ENCODE data around the gene ADAMTS4. TPM values are rescaled to one million over a fixed set of nuclear protein-coding genes. Genes with fewer than 3 reads are reported as not detected.

Gene ADAMTS4
- total and polyA plus RNA-seq, 2 experiments from 2014 or later = 7.2 to 9.8 TPM

- in situ Hi-C loops (cut with MboI) = no loop called here
These were observed 61.0 kb downstream of the ADAMTS4 start for GRCh38 chr1:161137881-161138280.

More at GRCh38 chr1:161137881-161138280, 61.0 kb downstream of the ADAMTS4 start:
- H3K4me1 ChIP-seq (ENCODE audit: insufficient read depth) = peaks cover 11% of the 10 kb centered on the region; the same call in 1 of the 2 replicates
- H4K20me1 ChIP-seq (ENCODE audit: insufficient read depth) = no peaks in the 10 kb centered on the region
- peaks cover 25% of the 10 kb centered on the region for H3F3A ChIP-seq (ENCODE audit: insufficient read depth)
- H3K27ac ChIP-seq = no peak overlapping the region
- H3K9me3 ChIP-seq (ENCODE audit: low read depth) = no peaks in the 10 kb centered on the region
- 92 to 95% methylated on average over 3 of the region's 3 CpGs for WGBS, 2 experiments (ENCODE audit: low coverage in 1 of 2, low lambda C conversion rate in 2 of 2, missing lambda C conversion rate in 2 of 2)
- H3K9me2 ChIP-seq (ENCODE audit: insufficient read depth) = no peaks in the 10 kb centered on the region
- no peak for DNase-seq
- no peak overlapping the region for H3K9ac ChIP-seq
- H3K27me3 ChIP-seq (replicated peaks; ENCODE audit: insufficient read depth) = no peaks in the 10 kb centered on the region
- no peak overlapping the region for H3K4me2 ChIP-seq (ENCODE audit: unreplicated experiment)
- TF ChIP-seq EZH2 (IDR thresholded peaks at IDR 0.05; ENCODE audit: insufficient read depth, poor library complexity, severe bottlenecking) = no peak
- no peak for TF ChIP-seq EZH2phosphoT487 (IDR thresholded peaks at IDR 0.05; ENCODE audit: insufficient read depth, low read depth)
- H3K36me3 ChIP-seq (ENCODE audit: low read depth) = no peaks in the 10 kb centered on the region
- peaks cover 45% of the 10 kb centered on the region for H3K79me2 ChIP-seq (ENCODE audit: insufficient read depth)
- no peak overlapping the region for H2AFZ ChIP-seq
- H3K4me3 ChIP-seq = no peak overlapping the region

Small RNAs within 50 kb of the gene (microRNA-seq; reads per million reads assigned to microRNA genes)
- not detected for gene MIR5187 (ENCODE audit: borderline number of aligned reads)

Small RNAs within 50 kb of the gene (small RNA-seq; reads per million reads assigned to genes)
- gene RF01225 (ENCODE audit: low read depth, low replicate concordance) = not detected

Other genes starting within 250 kb of the ADAMTS4 start
- gene ITLN2, start 244.2 kb downstream of the ADAMTS4 start, total RNA-seq (2014; rRNA removed; shearing (Covaris generic)) = not detected in 2 replicates
- gene ITLN2, start 244.2 kb downstream of the ADAMTS4 start, polyA plus RNA-seq (2016; fragmentation: Nextera tagmentation; extraction: Ambion mirVana) = not detected in 2 replicates
- gene F11R, start 177.9 kb downstream of the ADAMTS4 start, total RNA-seq (2014; rRNA removed; shearing (Covaris generic)) = 0.76 and 1.5 TPM in 2 replicates
- gene F11R, start 177.9 kb downstream of the ADAMTS4 start, polyA plus RNA-seq (2016; fragmentation: Nextera tagmentation; extraction: Ambion mirVana) = 0.52 and 0.53 TPM in 2 replicates
- gene TSTD1, start 160.1 kb downstream of the ADAMTS4 start, total RNA-seq (2014; rRNA removed; shearing (Covaris generic)) = not detected in 2 replicates
- gene TSTD1, start 160.1 kb downstream of the ADAMTS4 start, polyA plus RNA-seq (2016; fragmentation: Nextera tagmentation; extraction: Ambion mirVana) = not detected in 2 replicates
- gene USF1, start 153.1 kb downstream of the ADAMTS4 start, total RNA-seq (2014; rRNA removed; shearing (Covaris generic)) = 53.2 and 68.4 TPM in 2 replicates
- 12.2 and 17.1 TPM in 2 replicates for gene USF1, start 153.1 kb downstream of the ADAMTS4 start, polyA plus RNA-seq (2016; fragmentation: Nextera tagmentation; extraction: Ambion mirVana)
- gene ARHGAP30, start 129.2 kb downstream of the ADAMTS4 start, total RNA-seq (2014; rRNA removed; shearing (Covaris generic)) = not detected in 2 replicates
- gene ARHGAP30, start 129.2 kb downstream of the ADAMTS4 start, polyA plus RNA-seq (2016; fragmentation: Nextera tagmentation; extraction: Ambion mirVana) = 0.21 and 0.29 TPM in 2 replicates
- 0.54 TPM in 1 of 2 replicates, not detected in the other for gene NECTIN4, start 109.5 kb downstream of the ADAMTS4 start, total RNA-seq (2014; rRNA removed; shearing (Covaris generic))
- gene NECTIN4, start 109.5 kb downstream of the ADAMTS4 start, polyA plus RNA-seq (2016; fragmentation: Nextera tagmentation; extraction: Ambion mirVana) = 0.40 and 0.54 TPM in 2 replicates
- 3.7 and 5.6 TPM in 2 replicates for gene KLHDC9, start 100.7 kb downstream of the ADAMTS4 start, total RNA-seq (2014; rRNA removed; shearing (Covaris generic))
- 3.2 and 3.3 TPM in 2 replicates for gene KLHDC9, start 100.7 kb downstream of the ADAMTS4 start, polyA plus RNA-seq (2016; fragmentation: Nextera tagmentation; extraction: Ambion mirVana)
- 32.4 and 35.9 TPM in 2 replicates for gene PFDN2, start 81.0 kb downstream of the ADAMTS4 start, total RNA-seq (2014; rRNA removed; shearing (Covaris generic))
- gene PFDN2, start 81.0 kb downstream of the ADAMTS4 start, polyA plus RNA-seq (2016; fragmentation: Nextera tagmentation; extraction: Ambion mirVana) = 121 and 125 TPM in 2 replicates
- gene NIT1, start 80.9 kb downstream of the ADAMTS4 start, total RNA-seq (2014; rRNA removed; shearing (Covaris generic)) = 16.6 and 24.3 TPM in 2 replicates
- gene NIT1, start 80.9 kb downstream of the ADAMTS4 start, polyA plus RNA-seq (2016; fragmentation: Nextera tagmentation; extraction: Ambion mirVana) = 30.4 and 30.9 TPM in 2 replicates
- gene DEDD, start 66.4 kb downstream of the ADAMTS4 start, total RNA-seq (2014; rRNA removed; shearing (Covaris generic)) = 30.4 and 36.7 TPM in 2 replicates
- 37.8 and 38.4 TPM in 2 replicates for gene DEDD, start 66.4 kb downstream of the ADAMTS4 start, polyA plus RNA-seq (2016; fragmentation: Nextera tagmentation; extraction: Ambion mirVana)
- gene UFC1, start 45.1 kb downstream of the ADAMTS4 start, total RNA-seq (2014; rRNA removed; shearing (Covaris generic)) = 42.6 and 86.2 TPM in 2 replicates
- 89.5 and 89.6 TPM in 2 replicates for gene UFC1, start 45.1 kb downstream of the ADAMTS4 start, polyA plus RNA-seq (2016; fragmentation: Nextera tagmentation; extraction: Ambion mirVana)
- 6.3 and 10.5 TPM in 2 replicates for gene USP21, start 39.6 kb downstream of the ADAMTS4 start, total RNA-seq (2014; rRNA removed; shearing (Covaris generic))
- gene USP21, start 39.6 kb downstream of the ADAMTS4 start, polyA plus RNA-seq (2016; fragmentation: Nextera tagmentation; extraction: Ambion mirVana) = 16.0 and 16.5 TPM in 2 replicates
- 18.8 and 36.2 TPM in 2 replicates for gene PPOX, start 32.6 kb downstream of the ADAMTS4 start, total RNA-seq (2014; rRNA removed; shearing (Covaris generic))
- 21.5 and 25.9 TPM in 2 replicates for gene PPOX, start 32.6 kb downstream of the ADAMTS4 start, polyA plus RNA-seq (2016; fragmentation: Nextera tagmentation; extraction: Ambion mirVana)
- 33.3 and 34.5 TPM in 2 replicates for gene B4GALT3, start 21.5 kb downstream of the ADAMTS4 start, total RNA-seq (2014; rRNA removed; shearing (Covaris generic))
- 30.6 and 31.3 TPM in 2 replicates for gene B4GALT3, start 21.5 kb downstream of the ADAMTS4 start, polyA plus RNA-seq (2016; fragmentation: Nextera tagmentation; extraction: Ambion mirVana)
- gene NDUFS2, start 3.3 kb upstream of the ADAMTS4 start, total RNA-seq (2014; rRNA removed; shearing (Covaris generic)) = 104 and 125 TPM in 2 replicates
- 135 and 141 TPM in 2 replicates for gene NDUFS2, start 3.3 kb upstream of the ADAMTS4 start, polyA plus RNA-seq (2016; fragmentation: Nextera tagmentation; extraction: Ambion mirVana)
- gene FCER1G, start 16.2 kb upstream of the ADAMTS4 start, total RNA-seq (2014; rRNA removed; shearing (Covaris generic)) = not detected in 2 replicates
- gene FCER1G, start 16.2 kb upstream of the ADAMTS4 start, polyA plus RNA-seq (2016; fragmentation: Nextera tagmentation; extraction: Ambion mirVana) = 0.49 TPM in 1 of 2 replicates, not detected in the other
- not detected in 2 replicates for gene APOA2, start 24.6 kb upstream of the ADAMTS4 start, total RNA-seq (2014; rRNA removed; shearing (Covaris generic))
- gene APOA2, start 24.6 kb upstream of the ADAMTS4 start, polyA plus RNA-seq (2016; fragmentation: Nextera tagmentation; extraction: Ambion mirVana) = not detected in 2 replicates
- gene TOMM40L, start 27.0 kb upstream of the ADAMTS4 start, total RNA-seq (2014; rRNA removed; shearing (Covaris generic)) = 6.5 and 19.1 TPM in 2 replicates
- 5.7 and 5.8 TPM in 2 replicates for gene TOMM40L, start 27.0 kb upstream of the ADAMTS4 start, polyA plus RNA-seq (2016; fragmentation: Nextera tagmentation; extraction: Ambion mirVana)
- gene NR1I3, start 39.1 kb upstream of the ADAMTS4 start, total RNA-seq (2014; rRNA removed; shearing (Covaris generic)) = not detected in 2 replicates
- 0.70 TPM in 1 of 2 replicates, not detected in the other for gene NR1I3, start 39.1 kb upstream of the ADAMTS4 start, polyA plus RNA-seq (2016; fragmentation: Nextera tagmentation; extraction: Ambion mirVana)
- gene PCP4L1, start 59.7 kb upstream of the ADAMTS4 start, total RNA-seq (2014; rRNA removed; shearing (Covaris generic)) = not detected in 2 replicates
- not detected in 2 replicates for gene PCP4L1, start 59.7 kb upstream of the ADAMTS4 start, polyA plus RNA-seq (2016; fragmentation: Nextera tagmentation; extraction: Ambion mirVana)
- gene MPZ, start 110.9 kb upstream of the ADAMTS4 start, total RNA-seq (2014; rRNA removed; shearing (Covaris generic)) = 0.11 TPM in 1 of 2 replicates, not detected in the other
- not detected in 2 replicates for gene MPZ, start 110.9 kb upstream of the ADAMTS4 start, polyA plus RNA-seq (2016; fragmentation: Nextera tagmentation; extraction: Ambion mirVana)
- 17.4 and 39.2 TPM in 2 replicates for gene SDHC, start 115.3 kb upstream of the ADAMTS4 start, total RNA-seq (2014; rRNA removed; shearing (Covaris generic))
- 175 and 211 TPM in 2 replicates for gene SDHC, start 115.3 kb upstream of the ADAMTS4 start, polyA plus RNA-seq (2016; fragmentation: Nextera tagmentation; extraction: Ambion mirVana)
- not detected in 2 replicates for gene CFAP126, start 168.8 kb upstream of the ADAMTS4 start, total RNA-seq (2014; rRNA removed; shearing (Covaris generic))
- not detected in 2 replicates for gene CFAP126, start 168.8 kb upstream of the ADAMTS4 start, polyA plus RNA-seq (2016; fragmentation: Nextera tagmentation; extraction: Ambion mirVana)

Data from GM23248 (cell line).